WTC11 (cell line): ENCODE measurements around the gene ANO3. TPM values are rescaled to one million over a fixed set of nuclear protein-coding genes. Genes with fewer than 3 reads are reported as not detected.

ENCODE experiments used
- ATAC-seq: fragments of 200-7000 bp; cut with Tn5 transposase; 2 replicates; pipeline ENCODE4 v1.10.0; 2021; ENCODE audit warnings: mild to moderate bottlenecking, moderate library complexity
- CTCF ChIA-PET: fragments of 300-600 bp; sonication (Branson Sonifier 250); formaldehyde crosslinking; loops from one replicate; lab custom pipeline; 2021; ENCODE audit warnings: antibody characterized with exemption; lab: Charles Lee
- POLR2A ChIA-PET: fragments of 350-600 bp; sonication (Branson Sonifier 250); formaldehyde crosslinking; loops from one replicate; lab custom pipeline; 2021; ENCODE audit warnings: antibody characterized with exemption; lab: Charles Lee
- DNase-seq: peaks from one replicate; pipeline ENCODE4 v3.0.0; 2021; ENCODE audit warnings: low spot score
- H3K27ac Mint-ChIP-seq: 2 replicates; pipeline ENCODE4 v1.8.0; 2021; ENCODE audit warnings: mixed read lengths
- H3K27me3 Mint-ChIP-seq: 2 replicates; pipeline ENCODE4 v1.8.0; 2021; ENCODE audit warnings: low read depth, mild to moderate bottlenecking, moderate library complexity, mixed read lengths
- H3K36me3 Mint-ChIP-seq: 2 replicates; pipeline ENCODE4 v1.8.0; 2021; ENCODE audit warnings: mixed read lengths
- H3K4me1 Mint-ChIP-seq: 2 replicates; pipeline ENCODE4 v1.8.0; 2022; ENCODE audit warnings: mixed read lengths
- H3K4me3 Mint-ChIP-seq: 2 replicates; pipeline ENCODE4 v1.8.0; 2021; ENCODE audit warnings: mild to moderate bottlenecking, moderate library complexity, mixed read lengths
- H3K9me3 Mint-ChIP-seq: 2 replicates; pipeline ENCODE4 v1.8.0; 2021; ENCODE audit warnings: mixed read lengths
- ATF2 ChIP-seq: sonication (generic); formaldehyde crosslinking; IDR thresholded peaks from 2 replicates; pipeline ENCODE4 v1.8.1; 2022; ENCODE audit warnings: low read depth, missing genetic modification reagents, borderline replicate concordance
- E2F1 ChIP-seq: sonication (generic); formaldehyde crosslinking; IDR thresholded peaks from 2 replicates; pipeline ENCODE4 v1.8.0; 2022; ENCODE audit warnings: mild to moderate bottlenecking, missing genetic modification reagents
- E2F4 ChIP-seq: sonication (generic); formaldehyde crosslinking; IDR thresholded peaks from 2 replicates; pipeline ENCODE4 v1.8.1; 2022; ENCODE audit warnings: low read depth, mild to moderate bottlenecking, moderate library complexity, missing genetic modification reagents, borderline replicate concordance
- ELF4 ChIP-seq: sonication (generic); formaldehyde crosslinking; IDR thresholded peaks from 2 replicates; pipeline ENCODE4 v1.8.1; 2022; ENCODE audit warnings: low read depth, mild to moderate bottlenecking, moderate library complexity, missing genetic modification reagents
- FOXK1 ChIP-seq: sonication (generic); formaldehyde crosslinking; IDR thresholded peaks from 2 replicates; pipeline ENCODE4 v1.8.0; 2022; ENCODE audit warnings: mild to moderate bottlenecking, moderate library complexity, missing genetic modification reagents
- GABPB1 ChIP-seq: sonication (generic); formaldehyde crosslinking; IDR thresholded peaks from 2 replicates; pipeline ENCODE4 v1.8.1; 2023; ENCODE audit warnings: mild to moderate bottlenecking, missing genetic modification reagents
- GTF2I ChIP-seq: fragments of 250-450 bp; sonication (Bioruptor Pico); conservative IDR thresholded peaks from 2 replicates; pipeline ENCODE4 v1.4.0; 2021; ENCODE audit warnings: mild to moderate bottlenecking
- KAT7 ChIP-seq: sonication (generic); formaldehyde crosslinking; IDR thresholded peaks from 2 replicates; pipeline ENCODE4 v1.8.1; 2023; ENCODE audit warnings: missing genetic modification reagents, mild to moderate bottlenecking, borderline replicate concordance
- NFATC4 ChIP-seq: fragments of 250-450 bp; sonication (Bioruptor Pico); IDR thresholded peaks from 2 replicates; pipeline ENCODE4 v1.9.0; 2021; ENCODE audit warnings: mild to moderate bottlenecking
- NFYB ChIP-seq: sonication (generic); formaldehyde crosslinking; conservative IDR thresholded peaks from 2 replicates; pipeline ENCODE4 v1.8.0; 2022; ENCODE audit warnings: low read depth, missing genetic modification reagents
- NR1H2 ChIP-seq: sonication (generic); formaldehyde crosslinking; IDR thresholded peaks from 2 replicates; pipeline ENCODE4 v1.9.0; 2021; ENCODE audit warnings: mild to moderate bottlenecking, moderate library complexity, missing genetic modification reagents
- OVOL2 ChIP-seq: fragments of 250-450 bp; sonication (Bioruptor Pico); IDR thresholded peaks from 2 replicates; pipeline ENCODE4 v1.9.0; 2021; ENCODE audit warnings: mild to moderate bottlenecking, borderline replicate concordance
- PREB ChIP-seq: sonication (generic); formaldehyde crosslinking; IDR thresholded peaks from 2 replicates; pipeline ENCODE4 v1.8.1; 2022; ENCODE audit warnings: mild to moderate bottlenecking, missing genetic modification reagents, moderate library complexity, borderline replicate concordance
- PRRX2 ChIP-seq: fragments of 250-450 bp; sonication (Bioruptor Pico); IDR thresholded peaks from 2 replicates; pipeline ENCODE4 v1.8.0; 2021; ENCODE audit warnings: mild to moderate bottlenecking
- SMAD3 ChIP-seq: sonication (generic); formaldehyde crosslinking; IDR thresholded peaks from 2 replicates; pipeline ENCODE4 v1.8.0; 2022; ENCODE audit warnings: missing genetic modification reagents, mild to moderate bottlenecking, borderline replicate concordance
- STAT6 ChIP-seq: sonication (generic); formaldehyde crosslinking; conservative IDR thresholded peaks from 2 replicates; pipeline ENCODE4 v1.8.1; 2023; ENCODE audit warnings: mild to moderate bottlenecking, low read depth, missing genetic modification reagents, moderate library complexity
- TCF7 ChIP-seq: sonication (generic); formaldehyde crosslinking; IDR thresholded peaks from 2 replicates; pipeline ENCODE4 v1.8.0; 2022; ENCODE audit warnings: mild to moderate bottlenecking, low read depth, missing genetic modification reagents, moderate library complexity
- ZNF232 ChIP-seq: sonication (generic); formaldehyde crosslinking; IDR thresholded peaks from 2 replicates; pipeline ENCODE4 v1.8.0; 2022; ENCODE audit warnings: mild to moderate bottlenecking, missing genetic modification reagents
- ZNF263 ChIP-seq: sonication (generic); formaldehyde crosslinking; IDR thresholded peaks from 2 replicates; pipeline ENCODE4 v1.8.1; 2022; ENCODE audit warnings: low read depth, mild to moderate bottlenecking, moderate library complexity, missing genetic modification reagents
- ZNF423 ChIP-seq: fragments of 250-450 bp; sonication (Bioruptor Pico); IDR thresholded peaks from 2 replicates; pipeline ENCODE4 v2.1.2; 2022; ENCODE audit warnings: mild to moderate bottlenecking, moderate library complexity
- ZNF425 ChIP-seq: fragments of 250-450 bp; sonication (Bioruptor Pico); conservative IDR thresholded peaks from 2 replicates; pipeline ENCODE4 v1.9.0; 2021; ENCODE audit warnings: mild to moderate bottlenecking
- total RNA-seq: library from RNA; stranded (reverse); gene quantifications from 3 replicates; pipeline ENCODE4 v1.2.3, GENCODE V29; 2021

The ANO3 gene
- total RNA-seq, 1 experiment from 2014 or later: 0.11 TPM

GRCh38 chr11:26580929-26581328 lies 249.0 kb downstream of the ANO3 start:
- Mint-ChIP-seq H3K9me3 (no peaks in the 10 kb centered on the region), H3K36me3 (no peaks in the 10 kb centered on the region), H3K27me3 (no peaks in the 10 kb centered on the region), H3K4me1 (peaks cover 17% of the 10 kb centered on the region), H3K27ac (no peak overlapping the region), H3K4me3 (no peak overlapping the region)
- POLR2A ChIA-PET: no interaction called here
- ATAC-seq (no peak), DNase-seq (no peak)
- no peak for TF ChIP-seq NR1H2 (CRISPR knock-in tag)
- no peak for TF ChIP-seq FOXK1 (CRISPR knock-in tag)
- no peak for TF ChIP-seq TCF7
- TF ChIP-seq GABPB1 (CRISPR knock-in tag): no peak
- TF ChIP-seq ELF4 (CRISPR knock-in tag): no peak
- no peak for TF ChIP-seq ZNF423 (CRISPR knock-in tag)
- no peak for TF ChIP-seq KAT7 (CRISPR knock-in tag)
- TF ChIP-seq PREB: no peak
- no peak for TF ChIP-seq PRRX2 (CRISPR knock-in tag)
- TF ChIP-seq ATF2: no peak
- no peak for TF ChIP-seq E2F1
- no peak for TF ChIP-seq ZNF232 (CRISPR knock-in tag)
- TF ChIP-seq E2F4: no peak
- no peak for TF ChIP-seq GTF2I (CRISPR knock-in tag)
- CTCF ChIA-PET: no interaction called here

- Mint-ChIP-seq H3K27me3 (no peaks in the 10 kb centered on the region), H3K4me3 (no peak overlapping the region), H3K36me3 (no peaks in the 10 kb centered on the region), H3K4me1 (peaks cover 17% of the 10 kb centered on the region), H3K9me3 (peaks cover 9% of the 10 kb centered on the region; the same call in 1 of the 2 replicates), H3K27ac (no peak overlapping the region)
- ATAC-seq (no peak), DNase-seq (no peak)
- TF ChIP-seq OVOL2 (CRISPR knock-in tag) (no peak), ZNF263 (CRISPR knock-in tag) (no peak)
- ChIA-PET POLR2A (no interaction called here), CTCF (no interaction called here)
Measured at GRCh38 chr11:26583550-26583949, 251.6 kb downstream of the ANO3 start.

- ChIA-PET CTCF (no interaction called here), POLR2A (no interaction called here)
- no peak overlapping the region for H3K4me3 Mint-ChIP-seq
- no peaks in the 10 kb centered on the region for H3K36me3 Mint-ChIP-seq
- no peaks in the 10 kb centered on the region for H3K27me3 Mint-ChIP-seq
- peaks cover 12% of the 10 kb centered on the region for H3K9me3 Mint-ChIP-seq
- ATAC-seq: no peak
- TF ChIP-seq SMAD3 (CRISPR knock-in tag) (no peak), ZNF425 (CRISPR knock-in tag) (no peak), NFATC4 (no peak), STAT6 (CRISPR knock-in tag) (no peak), NFYB (CRISPR knock-in tag) (no peak), ATF2 (no peak)
- no peak for DNase-seq
- peaks cover 5% of the 10 kb centered on the region for H3K4me1 Mint-ChIP-seq
- H3K27ac Mint-ChIP-seq: no peak overlapping the region
Measured at GRCh38 chr11:26584818-26585217, 252.9 kb downstream of the ANO3 start.
